Psoas muscle (tissue), 8 donors: Measurements from ENCODE around the gene NOL12. TPM values are rescaled to one million over a fixed set of nuclear protein-coding genes. Genes with fewer than 3 reads are reported as not detected.

Experiments used
- ATAC-seq, 4 donors: fragments of 200-7000 bp; cut with Tn5 transposase; one replicate each; pipeline ENCODE4 v1.9.1; 2020; ENCODE audit warnings: moderate library complexity in 3 of 4, mild to moderate bottlenecking in 2 of 4
- DNase-seq, 2 donors: peaks; one replicate each; pipeline ENCODE4 v3.0.0-alpha.2; 2020
- H3K27ac ChIP-seq: fragments of 200-600 bp; one replicate; pipeline ENCODE4 v1.8.0; 2022
- H3K27me3 ChIP-seq, 3 donors: fragments of 200-600 bp in 1 of 3; one replicate each; pipeline versions ENCODE4 v1.6.1 to v1.8.0; 2013 to 2022; ENCODE audit warnings: low read length in 2 of 3, mild to moderate bottlenecking in 2 of 3, moderate library complexity in 1 of 3; ENCODE audit not compliant: insufficient read depth in 3 of 3
- H3K36me3 ChIP-seq, 2 donors: fragments of 200-600 bp in 1 of 2; one replicate each; pipeline versions ENCODE4 v1.6.1 to v1.8.0; 2013 to 2022; ENCODE audit warnings: low read depth in 1 of 2, mild to moderate bottlenecking in 1 of 2, moderate library complexity in 1 of 2; ENCODE audit not compliant: insufficient read depth in 1 of 2
- H3K4me1 ChIP-seq: fragments of 200-600 bp; one replicate; pipeline ENCODE4 v1.8.0; 2022
- H3K4me3 ChIP-seq: fragments of 200-600 bp; one replicate; pipeline ENCODE4 v1.8.0; 2022; ENCODE audit warnings: mild to moderate bottlenecking
- H3K9me3 ChIP-seq: fragments of 200-600 bp; one replicate; pipeline ENCODE4 v1.8.0; 2022
- CTCF ChIP-seq: fragments of 200-600 bp; IDR thresholded peaks from one replicate; pipeline ENCODE4 v1.8.0; 2022; ENCODE audit warnings: antibody characterized with exemption
- WGBS, 3 donors: extraction: QIAGEN DNeasy Blood & Tissue Kit; methylation state at CpG; one replicate each; pipeline versions ENCODE4 v1.1.6 to v1.1.7; 2013; 5-methylcytosine and 5-hydroxymethylcytosine counted together
- intact Hi-C, 2 donors: fragments of 100-400 bp; cut with DNase I; formaldehyde crosslinking; loops; one replicate each; pipeline versions ENCODE4 v1.11.0 to v1.14.2; 2022
- polyA plus RNA-seq, 3 donors: library from polyadenylated mRNA; stranded (reverse); fragments of 200-250 nt; gene quantifications; one replicate each; pipeline ENCODE4 v1.2.3, GENCODE V29; 2013
- total RNA-seq, 4 donors: library from RNA; stranded (reverse); fragmentation: NEBNext Ultra II Directional in 2 of 4; extraction: Animal tissue kit (Norgen Biotek cat#: 25700) in 2 of 4; gene quantifications; one replicate each; pipeline versions ENCODE4 v1.2.1 to v1.2.4, GENCODE V29; 2021 to 2023
- donor health status: healthy with polysubstance abuse.
- donor health status: DM: no; HTN: no; CAD: no; lungs with moderate emphysema.
- donor health status: Bipolar disorder and iron deficiency.
- donor health status: healthy.
- donor health status: DM: yes; HTN: yes; CAD: no.
- donor health status: DM: no; HTN: no; CAD: no.
- donor health status: DM: no; HTN: no; CAD: no.
- donor health status: DM: yes; HTN: yes; CAD: no.

Gene NOL12
- total and polyA plus RNA-seq, 7 donors: 11.9 to 43.4 (median 15.4) TPM

DNA sequence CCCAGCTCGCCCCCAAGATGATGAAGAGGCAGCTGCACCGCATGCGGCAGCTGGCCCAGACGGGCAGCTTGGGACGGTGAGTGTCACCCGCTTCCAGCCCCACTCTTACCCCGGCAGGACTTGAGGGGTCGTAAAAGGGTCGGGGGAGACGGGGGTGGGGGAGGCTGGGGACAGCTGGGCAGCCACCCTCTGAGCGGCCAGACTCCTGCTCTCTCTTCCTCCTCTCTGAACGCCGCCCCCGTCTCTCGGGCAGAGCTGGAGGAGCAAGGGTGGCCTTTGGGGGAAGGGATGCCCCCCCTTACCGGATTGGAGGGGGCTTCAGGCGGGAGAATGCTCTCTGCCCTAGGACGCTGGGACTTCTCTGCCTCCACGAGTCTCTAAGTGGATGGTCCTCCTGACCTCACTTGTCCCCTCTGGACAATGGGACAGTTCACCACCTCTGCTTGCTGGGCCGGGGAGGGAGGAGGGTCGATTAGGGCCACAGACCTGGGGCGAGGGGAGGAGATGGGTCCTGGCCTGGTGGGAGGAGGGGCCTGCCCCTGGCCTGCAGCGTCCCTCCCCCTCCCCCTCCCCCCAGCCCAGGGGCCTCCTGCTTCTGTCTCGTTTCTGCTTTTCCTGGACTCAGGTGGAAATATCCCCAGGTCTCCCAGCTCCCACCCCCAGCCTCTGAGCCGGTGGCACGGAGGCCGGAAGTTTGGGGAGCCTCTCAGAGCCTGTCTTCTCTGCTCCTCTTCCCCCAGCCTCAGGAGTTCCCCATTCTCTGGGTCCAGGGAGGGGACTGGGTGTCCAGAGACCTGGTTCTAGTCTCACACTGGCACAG, 46.2 kb upstream of the NOL12 start:
- peaks cover 0 to 10% (median 0%) of the 10 kb centered on the region in 3 donors for H3K27me3 ChIP-seq
- peak overlapping the region; percentile 59 for H3K4me3 ChIP-seq
- no peak for TF ChIP-seq CTCF
- no peak overlapping the region for H3K27ac ChIP-seq
- no peaks in the 10 kb centered on the region for H3K36me3 ChIP-seq
- no peak for DNase-seq
- H3K4me1 ChIP-seq: no peaks in the 10 kb centered on the region
- 16 to 23% (median 21%) methylated on average over 18 to 27 of the region's 27 CpGs for WGBS, 3 donors
- no peak for ATAC-seq
- no peaks in the 10 kb centered on the region for H3K9me3 ChIP-seq
- intact Hi-C loops: loop anchor here in 1 of 2 donors (5.0 kb wide), 1 partner anchor 152 kb away; no protein-coding TSS in a partner anchor

- Histone ChIP-seq H3K4me3 (peak overlapping the region; percentile 59), H3K4me1 (no peaks in the 10 kb centered on the region), H3K36me3 (no peaks in the 10 kb centered on the region), H3K9me3 (no peaks in the 10 kb centered on the region), H3K27ac (no peak overlapping the region), H3K27me3 (peaks cover 0 to 10% (median 0%) of the 10 kb centered on the region in 3 donors)
- TF ChIP-seq CTCF: no peak
- WGBS, 3 donors: 82 to 88% (median 86%) methylated on average over 21 to 24 of the region's 24 CpGs
- ATAC-seq: no peak
- intact Hi-C loops: loop anchor here in 1 of 2 donors (5.0 kb wide), 1 partner anchor 151 kb away; no protein-coding TSS in a partner anchor
- DNase-seq: no peak
These were observed 45.3 kb upstream of the NOL12 start for GRCh38 chr22:37640591-37641560.

- no peak for DNase-seq
- Histone ChIP-seq H3K36me3 (no peaks in the 10 kb centered on the region), H3K9me3 (no peaks in the 10 kb centered on the region), H3K4me1 (no peaks in the 10 kb centered on the region), H3K27me3 (peaks cover 0 to 10% (median 0%) of the 10 kb centered on the region in 3 donors), H3K27ac (no peak overlapping the region), H3K4me3 (no peak overlapping the region)
- no peak for ATAC-seq
- 92 to 97% (median 93%) methylated on average over 5 of the region's 5 CpGs for WGBS, 3 donors
- intact Hi-C loops: loop anchor here in 1 of 2 donors (5.0 kb wide), 1 partner anchor 151 kb away; no protein-coding TSS in a partner anchor
- no peak for TF ChIP-seq CTCF
These were observed 44.6 kb upstream of the NOL12 start for GRCh38 chr22:37641561-37641949.

DNA sequence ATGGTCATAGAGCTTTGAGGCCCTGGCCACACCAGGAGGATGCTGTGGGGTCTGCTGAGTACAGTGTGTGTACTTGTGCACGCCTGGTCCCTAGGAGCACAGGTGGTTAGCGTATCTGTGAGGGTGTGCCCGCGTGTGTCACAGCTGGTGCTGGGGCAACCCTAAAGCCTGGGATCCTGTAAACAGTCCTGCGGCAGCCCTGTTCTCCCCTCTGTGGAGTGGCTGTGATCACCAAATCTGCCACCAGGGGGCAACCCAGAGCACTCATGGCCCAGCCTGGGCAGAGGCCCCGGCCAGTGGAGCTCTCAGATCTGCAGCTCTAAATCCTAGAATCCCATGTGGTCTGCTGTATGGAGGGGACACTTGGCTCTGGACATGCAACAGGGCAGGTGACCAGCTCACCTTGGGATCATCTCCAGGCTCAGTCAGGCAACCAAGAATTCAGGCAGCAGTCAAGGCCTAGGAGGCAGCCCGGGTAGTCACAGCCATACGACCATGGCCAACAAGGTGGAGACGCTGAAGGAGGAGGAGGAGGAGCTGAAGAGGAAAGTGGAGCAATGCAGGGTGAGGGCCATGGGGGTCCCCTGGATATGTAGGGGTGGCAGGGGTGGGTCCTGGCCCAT, 42.8 kb upstream of the NOL12 start:
- Histone ChIP-seq H3K36me3 (no peaks in the 10 kb centered on the region), H3K4me3 (no peak overlapping the region), H3K27ac (no peak overlapping the region), H3K27me3 (peaks cover 0 to 10% (median 0%) of the 10 kb centered on the region in 3 donors), H3K4me1 (no peaks in the 10 kb centered on the region), H3K9me3 (no peaks in the 10 kb centered on the region)
- peak; percentile 95 for TF ChIP-seq CTCF
- WGBS, 3 donors: 28 to 31% (median 30%) methylated on average over 9 of the region's 9 CpGs
- intact Hi-C loops: loop anchor here (1.0 to 5.0 kb wide), 4 partner anchors 37 to 149 kb away; no protein-coding TSS in a partner anchor
- ATAC-seq (peak; percentile 86 to 91 (median 90)), DNase-seq (peak; percentile 87 to 93)
